Muscle of arm (tissue), 12 donors: ENCODE measurements around the gene PKLR. TPM values are rescaled to one million over a fixed set of nuclear protein-coding genes. Genes with fewer than 3 reads are reported as not detected.

Source experiments
- DNase-seq: peaks from one replicate; pipeline ENCODE4 v3.0.0-alpha.2; 2013
- polyA plus RNA-seq, 12 donors: library from polyadenylated mRNA; unstranded; fragments of 120-200 nt; gene quantifications; one replicate each; pipeline ENCODE4 v1.2.1, GENCODE V29; 2013; ENCODE audit not compliant: insufficient read length in 12 of 12

PKLR gene
- polyA plus RNA-seq, 12 donors, result 0.07 to 0.44 (median 0.15) TPM; not detected in 4

DNA sequence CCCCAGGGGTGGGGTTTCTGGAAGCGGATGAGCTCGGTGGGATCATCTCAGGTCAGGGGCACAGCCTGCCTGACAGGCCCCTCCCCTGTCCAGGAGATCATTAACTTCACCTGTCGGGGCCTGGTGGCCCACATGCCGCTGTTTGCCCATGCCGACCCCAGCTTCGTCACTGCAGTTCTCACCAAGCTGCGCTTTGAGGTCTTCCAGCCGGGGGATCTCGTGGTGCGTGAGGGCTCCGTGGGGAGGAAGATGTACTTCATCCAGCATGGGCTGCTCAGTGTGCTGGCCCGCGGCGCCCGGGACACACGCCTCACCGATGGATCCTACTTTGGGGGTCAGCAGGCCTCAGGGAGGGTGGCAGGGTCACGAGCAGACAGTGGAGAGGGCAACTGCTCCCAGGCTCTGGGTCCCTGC is 15.6 kb downstream of the PKLR start:
- no peak for DNase-seq

DNA sequence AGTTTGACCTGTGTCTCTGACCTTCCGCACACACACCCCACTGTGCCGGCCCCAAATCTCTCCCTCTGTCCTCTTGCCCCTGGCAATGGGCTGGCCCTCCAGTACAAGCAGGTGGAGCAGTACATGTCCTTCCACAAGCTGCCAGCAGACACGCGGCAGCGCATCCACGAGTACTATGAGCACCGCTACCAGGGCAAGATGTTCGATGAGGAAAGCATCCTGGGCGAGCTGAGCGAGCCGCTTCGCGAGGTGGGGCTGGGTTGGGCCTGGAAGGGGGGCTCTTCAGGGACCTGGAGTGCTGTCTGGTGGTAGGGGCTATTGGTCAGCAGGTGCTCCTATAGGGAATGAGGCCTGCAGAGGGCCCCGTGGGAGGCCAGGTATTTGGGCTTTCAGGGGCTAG is 16.2 kb downstream of the PKLR start:
- no peak for DNase-seq

DNA sequence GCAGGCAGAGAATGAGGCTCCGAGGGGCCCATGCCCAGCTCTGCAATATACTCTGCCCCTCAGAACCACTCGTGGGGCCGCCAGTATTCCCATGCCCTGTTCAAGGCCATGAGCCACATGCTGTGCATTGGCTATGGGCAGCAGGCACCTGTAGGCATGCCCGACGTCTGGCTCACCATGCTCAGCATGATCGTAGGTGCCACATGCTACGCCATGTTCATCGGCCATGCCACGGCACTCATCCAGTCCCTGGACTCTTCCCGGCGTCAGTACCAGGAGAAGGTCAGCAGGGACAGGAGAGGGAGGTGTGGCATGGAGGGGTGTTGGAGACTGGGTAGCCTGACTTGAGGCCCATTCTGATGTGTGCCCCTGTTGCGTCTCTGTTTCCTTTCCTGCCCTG is 16.8 kb downstream of the PKLR start:
- DNase-seq, result no peak

DNA sequence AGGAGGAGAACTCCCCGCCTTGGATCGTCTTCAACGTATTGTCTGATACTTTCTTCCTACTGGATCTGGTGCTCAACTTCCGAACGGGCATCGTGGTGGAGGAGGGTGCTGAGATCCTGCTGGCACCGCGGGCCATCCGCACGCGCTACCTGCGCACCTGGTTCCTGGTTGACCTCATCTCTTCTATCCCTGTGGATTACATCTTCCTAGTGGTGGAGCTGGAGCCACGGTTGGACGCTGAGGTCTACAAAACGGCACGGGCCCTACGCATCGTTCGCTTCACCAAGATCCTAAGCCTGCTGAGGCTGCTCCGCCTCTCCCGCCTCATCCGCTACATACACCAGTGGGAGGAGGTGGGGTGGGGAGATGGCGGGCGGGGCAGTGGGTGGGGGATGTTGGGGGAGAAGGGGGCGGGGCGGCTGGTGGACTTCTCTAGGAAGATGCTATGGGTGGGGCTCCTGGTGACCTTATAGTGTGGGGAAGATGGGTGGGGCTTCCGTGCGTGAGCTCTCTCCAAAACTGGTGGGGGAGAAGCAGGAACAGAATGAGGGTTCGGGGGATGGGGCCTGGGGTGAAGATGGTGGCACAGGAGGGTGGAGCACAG is 18.6 kb downstream of the PKLR start:
- DNase-seq, result no peak

DNA sequence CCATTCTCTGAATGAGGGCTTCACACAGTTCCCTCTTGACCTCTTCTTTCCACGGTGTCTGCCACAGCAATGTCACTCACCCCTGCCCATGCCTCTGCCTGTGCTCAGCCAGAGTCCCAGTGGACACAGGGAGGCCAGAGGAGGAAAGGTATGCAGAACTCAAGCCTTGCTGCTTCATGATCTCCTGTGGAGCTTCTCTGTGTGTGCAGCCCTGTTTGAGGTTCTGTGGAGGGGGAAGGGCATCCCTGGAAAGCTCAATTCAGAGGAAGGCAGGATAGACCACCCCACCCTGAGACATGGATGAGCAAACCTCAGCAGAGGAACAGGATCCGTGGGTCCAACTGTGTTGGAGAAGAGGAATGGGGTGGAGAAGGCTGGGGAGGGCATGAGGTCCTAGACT is 22.0 kb downstream of the PKLR start:
- DNase-seq, result no peak

DNA sequence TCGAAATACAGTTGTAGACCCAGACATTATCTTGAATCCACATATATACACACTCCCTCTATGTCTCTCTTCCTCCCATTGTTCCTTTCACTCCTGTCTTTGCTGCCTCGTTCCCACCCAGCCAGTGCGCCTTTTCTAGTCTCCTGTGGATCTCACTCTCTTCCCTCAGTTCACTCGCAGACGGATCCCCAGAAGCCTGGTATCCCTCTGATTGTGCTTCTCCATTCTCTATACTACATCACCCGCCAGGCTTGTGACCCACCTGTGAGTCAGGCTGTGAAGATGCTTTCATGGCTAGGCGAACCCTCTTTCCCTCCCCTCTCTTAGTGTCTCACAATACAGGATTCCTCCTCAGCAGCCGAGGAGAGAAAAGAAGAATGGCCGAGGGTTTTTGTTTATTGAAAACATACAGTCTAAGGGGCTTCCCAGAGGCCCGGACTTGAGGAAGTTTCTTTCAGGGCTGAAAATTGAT is 22.5 kb downstream of the PKLR start:
- no peak for DNase-seq

DNA sequence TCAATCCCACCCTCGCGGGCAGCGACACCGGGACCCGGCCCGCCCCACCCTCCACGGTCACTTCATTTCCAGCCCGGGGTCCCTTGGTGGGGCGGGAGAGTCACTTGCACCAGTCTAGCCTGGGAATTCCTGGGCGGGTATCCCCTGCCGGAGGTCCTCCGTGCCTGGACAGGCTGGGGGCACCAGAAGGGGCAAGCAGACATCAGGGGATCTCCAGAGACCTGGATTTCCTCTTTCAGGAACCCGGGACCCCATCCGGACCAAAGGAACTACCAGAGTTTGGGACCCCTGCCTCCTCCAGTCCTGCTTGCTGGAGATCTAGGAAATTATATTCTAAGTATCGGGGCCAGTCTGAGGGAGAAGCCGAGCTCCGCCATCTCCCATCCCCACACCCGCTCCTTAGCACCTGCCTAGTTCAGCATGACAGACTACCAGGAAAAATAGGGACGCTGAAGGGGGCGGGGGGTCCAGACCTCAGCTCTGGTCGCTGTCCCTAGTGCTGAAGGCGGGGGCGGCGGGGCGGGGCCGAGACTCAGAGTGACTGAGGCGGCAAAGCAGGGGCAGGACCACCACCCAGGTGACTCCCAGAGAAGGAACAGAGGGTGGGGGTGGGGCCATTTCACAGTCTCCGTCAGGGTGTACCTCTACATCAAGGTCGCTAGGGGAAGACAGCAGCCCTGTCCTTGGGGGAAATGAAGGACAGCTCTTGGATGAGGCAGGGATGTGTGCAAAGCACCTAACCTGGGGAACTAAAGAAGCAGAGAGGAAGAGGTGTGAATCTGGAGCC is 23.1 kb downstream of the PKLR start:
- DNase-seq, result peak; percentile 54

DNA sequence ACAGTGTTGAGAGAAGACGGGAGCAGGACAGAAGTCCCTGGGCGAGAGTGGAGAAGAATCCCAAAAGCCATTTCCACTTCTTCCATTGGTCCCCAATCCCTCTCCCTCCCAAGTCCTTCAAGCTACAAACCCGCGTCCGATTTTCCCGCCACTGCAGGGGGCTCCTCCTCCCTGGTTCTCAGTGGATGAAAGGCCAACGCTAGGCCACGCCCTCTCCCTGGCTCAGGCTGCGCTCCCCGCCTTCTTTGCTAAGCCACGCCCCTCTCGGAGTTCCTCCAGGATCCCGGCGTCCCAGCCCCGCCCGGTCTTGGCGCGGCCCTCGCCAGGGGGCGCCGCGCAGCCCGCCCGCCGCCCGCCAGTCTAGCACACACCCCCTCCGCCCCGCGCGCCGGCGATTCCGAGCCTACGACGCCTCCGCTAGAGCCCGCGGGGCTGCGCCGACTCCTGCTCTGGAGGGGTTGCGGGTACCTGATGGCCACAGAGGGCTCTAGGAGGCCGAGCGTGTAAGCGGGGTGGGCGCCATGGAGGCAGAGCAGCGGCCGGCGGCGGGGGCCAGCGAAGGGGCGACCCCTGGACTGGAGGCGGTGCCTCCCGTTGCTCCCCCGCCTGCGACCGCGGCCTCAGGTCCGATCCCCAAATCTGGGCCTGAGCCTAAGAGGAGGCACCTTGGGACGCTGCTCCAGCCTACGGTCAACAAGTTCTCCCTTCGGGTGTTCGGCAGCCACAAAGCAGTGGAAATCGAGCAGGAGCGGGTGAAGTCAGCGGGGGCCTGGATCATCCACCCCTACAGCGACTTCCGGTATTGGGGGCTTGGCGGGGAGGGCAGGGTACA is 24.0 kb downstream of the PKLR start, which contains the start of gene HCN3:
HCN3 (plus strand) TSS at position 394 of the 832 bp plus-strand sequence; CDS start at position 522, 128 bp downstream.
- DNase-seq, result peak; percentile 99

DNA sequence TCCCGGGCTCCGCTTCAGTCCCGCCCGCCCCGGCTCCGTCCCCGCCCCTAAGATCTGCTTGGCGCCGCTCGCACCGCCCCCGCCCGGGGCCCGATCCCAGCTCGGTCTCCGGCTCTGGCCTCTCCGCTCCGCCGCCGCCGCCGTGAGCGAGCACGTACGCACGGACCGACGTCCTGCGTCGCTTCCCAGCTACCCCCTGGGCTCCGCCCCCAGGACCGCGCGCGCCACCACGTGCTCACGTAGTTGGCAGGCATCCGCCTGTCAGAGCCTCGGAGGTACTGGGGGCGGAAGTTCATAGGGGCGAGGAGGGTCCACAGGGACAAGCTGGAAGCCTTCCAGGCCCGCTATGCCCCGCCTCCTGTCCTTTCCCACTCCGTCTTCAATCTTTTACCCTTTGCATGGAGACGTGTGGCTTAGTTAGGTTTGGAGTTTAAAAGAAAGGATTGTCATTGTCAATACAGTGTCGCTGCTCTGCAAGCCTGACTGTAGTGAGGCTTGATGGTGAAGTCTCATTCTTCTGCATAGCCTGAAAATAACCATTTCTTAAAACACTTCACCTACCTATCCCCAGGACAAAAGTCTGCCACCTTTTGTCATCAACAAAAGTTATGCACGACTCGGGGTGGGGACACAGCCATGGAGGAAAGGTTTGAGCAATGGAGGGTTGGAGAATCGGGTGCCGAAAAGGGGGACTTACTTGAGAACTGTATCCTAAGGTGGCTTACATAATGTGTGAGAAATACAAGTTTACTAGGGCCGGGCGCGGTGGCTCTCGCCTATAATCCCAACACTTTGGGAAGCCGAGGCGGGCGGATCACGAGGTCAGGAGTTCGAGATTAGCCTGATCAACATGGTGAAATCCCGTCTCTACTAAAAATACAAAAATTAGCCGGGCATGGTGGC is 27.6 kb downstream of the PKLR start, which contains the start of gene CLK2:
CLK2 (minus strand) TSS at position 162 of the 903 bp plus-strand sequence. CDS start 2,527 bp downstream, outside the sequence.
- peak; percentile 96 for DNase-seq

DNA sequence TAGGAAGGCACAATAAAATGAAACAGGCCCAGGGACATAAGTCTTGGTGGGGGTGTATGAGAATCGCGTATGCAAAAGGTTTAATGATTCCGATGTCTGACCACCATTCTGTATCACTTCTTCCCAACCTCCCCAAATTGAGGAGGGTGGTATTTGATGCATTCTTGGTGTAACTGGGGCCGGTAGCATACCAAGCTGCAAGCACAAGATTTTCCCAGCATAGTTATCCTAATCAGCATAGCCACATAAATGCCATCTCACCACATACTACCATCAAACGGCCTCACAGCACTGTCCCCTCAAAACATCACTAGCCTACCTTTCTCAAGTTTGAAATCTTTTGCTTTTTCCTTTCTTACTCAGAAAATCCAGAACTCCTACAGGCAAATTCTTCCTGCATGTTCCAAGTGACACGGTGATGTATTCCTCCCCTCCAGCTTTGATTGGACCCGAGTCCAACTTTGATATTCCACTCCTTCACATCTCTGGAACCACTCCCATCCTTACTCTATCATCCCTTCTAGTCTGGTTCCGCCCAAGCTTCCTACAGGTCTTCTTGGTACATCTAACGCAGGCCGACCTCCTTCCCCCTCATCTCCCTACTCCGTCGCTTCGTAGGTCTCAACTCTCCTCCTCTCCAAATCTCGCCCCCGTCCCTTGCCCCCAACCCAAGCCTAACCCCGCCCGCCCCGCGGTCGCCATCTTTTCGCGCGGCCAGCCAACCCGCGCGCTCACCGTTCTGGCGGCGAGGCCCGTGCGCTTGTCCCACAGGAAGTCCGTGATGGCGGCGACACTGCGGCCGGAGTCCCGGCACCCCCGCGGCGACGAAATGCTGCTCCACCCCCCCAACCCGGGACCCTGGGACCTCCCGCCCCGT is 28.5 kb downstream of the PKLR start:
- DNase-seq, result peak; percentile 53

DNA sequence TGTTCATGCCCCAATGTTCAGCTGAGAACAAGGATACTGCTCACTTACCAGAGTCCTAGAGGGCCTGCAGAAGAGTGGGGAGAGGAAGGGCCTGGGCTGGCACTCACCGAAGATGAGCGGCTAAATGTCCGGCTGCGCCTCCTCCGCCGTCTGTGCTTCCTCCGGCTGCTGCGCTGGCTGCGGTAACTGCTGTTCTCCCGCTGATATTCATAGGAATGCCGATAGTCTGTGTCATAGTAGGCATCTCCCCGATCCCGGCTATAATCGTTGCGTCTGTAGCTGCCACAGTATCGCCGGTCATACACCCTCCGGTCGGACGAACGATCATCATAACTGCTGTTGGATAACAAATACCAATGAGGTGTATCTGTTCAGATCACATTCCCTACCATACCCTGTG is 31.9 kb downstream of the PKLR start:
- no peak for DNase-seq

DNA sequence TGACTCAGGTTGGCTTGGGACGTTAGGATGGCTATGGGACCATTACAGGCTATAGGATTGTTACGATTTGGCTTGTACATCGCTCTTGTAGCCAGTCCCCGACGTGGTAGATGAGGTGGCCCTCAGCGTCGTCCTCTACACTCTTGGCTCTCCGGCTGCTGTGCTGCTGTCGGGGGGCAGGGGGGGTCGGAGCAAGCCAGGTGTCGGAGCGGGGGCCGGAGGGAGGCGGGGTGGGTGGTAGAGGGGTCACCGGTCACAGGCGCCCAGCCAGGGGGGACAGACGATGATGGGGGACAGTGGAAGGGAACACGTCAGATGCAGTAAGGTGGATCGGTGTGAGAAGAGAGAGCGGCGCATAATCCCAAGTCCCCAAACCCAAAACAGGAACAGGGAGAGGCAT is 32.6 kb downstream of the PKLR start:
- DNase-seq, result no peak

DNA sequence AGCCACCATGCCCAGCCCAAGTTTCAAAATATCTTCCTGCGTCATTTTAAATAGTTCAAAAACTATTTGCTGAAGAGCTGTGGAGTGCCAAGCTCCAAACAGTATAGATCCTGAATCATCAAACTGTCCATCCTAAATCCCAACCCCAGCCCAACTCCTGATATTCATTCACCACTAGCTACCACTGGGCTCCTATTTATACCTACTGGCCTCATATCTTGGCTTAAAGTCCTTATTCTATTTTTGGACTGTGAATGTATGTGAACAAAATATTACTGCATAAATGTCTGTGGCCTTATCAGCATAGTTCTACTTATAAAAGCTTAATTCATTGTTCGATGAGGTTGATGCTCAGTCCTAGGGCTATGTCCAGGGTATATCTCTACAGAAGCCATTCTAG is 33.9 kb downstream of the PKLR start:
- no peak for DNase-seq

DNA sequence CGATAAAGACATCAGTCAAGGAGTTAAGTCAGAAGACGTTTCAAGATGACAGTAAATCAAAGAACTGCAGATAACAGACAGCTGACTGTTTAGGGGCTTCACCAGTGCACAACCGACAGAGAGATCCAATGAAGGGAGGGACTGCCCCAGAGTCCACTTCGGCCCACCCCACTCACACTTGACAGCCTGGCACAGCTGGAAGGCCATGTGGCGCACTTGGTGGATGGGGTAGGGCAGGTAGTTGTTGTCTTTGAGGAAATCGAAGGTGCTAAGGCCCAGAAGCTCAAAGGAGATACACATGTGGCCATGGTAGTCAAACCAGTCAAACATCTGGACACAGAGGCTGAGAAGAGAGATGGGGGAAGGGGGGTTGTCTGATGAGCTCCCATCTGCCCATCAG is 34.7 kb downstream of the PKLR start:
- DNase-seq, result no peak

DNA sequence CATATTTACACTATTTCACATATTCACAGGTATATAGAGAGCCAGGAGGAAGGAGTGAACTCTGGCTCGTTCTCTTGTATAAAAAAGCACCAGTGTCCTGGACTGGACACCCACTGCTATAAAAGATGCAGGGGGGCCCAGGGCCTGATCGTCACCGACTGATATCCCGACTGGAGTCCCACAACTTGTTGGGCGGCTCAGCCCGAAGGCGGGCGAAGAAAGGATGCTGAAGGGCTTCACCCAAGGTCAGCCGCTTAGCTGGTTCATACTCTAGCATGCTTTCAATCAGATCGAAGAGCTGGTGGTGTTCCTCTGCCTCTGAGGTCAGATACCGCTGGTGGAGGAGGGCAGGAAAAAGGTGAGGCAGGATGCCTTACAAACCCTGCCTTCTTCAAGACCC is 38.2 kb downstream of the PKLR start:
- DNase-seq, result no peak

DNA sequence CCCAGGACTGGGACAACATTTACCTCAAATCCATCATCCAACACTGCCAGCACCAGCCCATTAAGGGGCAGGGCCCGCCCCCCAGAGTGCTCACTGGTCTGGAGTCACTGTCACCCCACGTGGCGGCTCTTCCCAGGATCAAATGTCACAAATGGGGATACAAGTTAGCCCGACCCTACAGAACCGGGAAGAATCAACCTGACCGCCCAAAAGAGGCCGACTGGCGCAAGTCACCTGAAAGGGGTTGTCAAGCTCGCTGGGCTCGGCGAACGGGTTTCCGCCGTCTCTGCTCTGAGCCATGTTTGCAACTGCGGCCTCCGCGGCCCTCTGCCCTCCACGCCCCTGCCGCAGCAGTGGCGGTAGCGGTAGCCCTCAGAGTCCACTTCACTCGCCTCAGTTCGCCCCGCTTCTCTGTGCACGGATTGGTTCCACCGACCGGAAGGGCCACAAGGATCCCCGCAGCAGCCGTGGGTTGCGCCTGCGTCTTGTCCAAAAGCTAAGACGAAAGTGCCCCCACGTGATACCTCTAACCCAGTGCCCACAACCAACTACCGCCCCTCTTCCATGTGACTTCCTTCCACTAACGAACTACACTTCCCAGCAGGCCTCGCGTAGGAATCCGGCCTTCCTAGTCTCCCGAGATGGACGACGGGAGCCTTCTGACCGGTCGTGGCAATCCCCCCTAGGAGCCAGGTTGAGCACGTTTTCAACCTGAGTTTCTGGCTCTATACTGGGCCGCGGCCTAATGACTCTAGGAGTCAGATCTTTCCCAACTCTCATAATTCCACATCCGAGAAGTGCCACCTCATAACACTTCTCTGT is 39.2 kb downstream of the PKLR start, which contains the start of gene SCAMP3:
SCAMP3 (minus strand) TSS at position 509 of the 822 bp plus-strand sequence; CDS start at position 300, 209 bp downstream.
- peak; percentile 96 for DNase-seq

DNA sequence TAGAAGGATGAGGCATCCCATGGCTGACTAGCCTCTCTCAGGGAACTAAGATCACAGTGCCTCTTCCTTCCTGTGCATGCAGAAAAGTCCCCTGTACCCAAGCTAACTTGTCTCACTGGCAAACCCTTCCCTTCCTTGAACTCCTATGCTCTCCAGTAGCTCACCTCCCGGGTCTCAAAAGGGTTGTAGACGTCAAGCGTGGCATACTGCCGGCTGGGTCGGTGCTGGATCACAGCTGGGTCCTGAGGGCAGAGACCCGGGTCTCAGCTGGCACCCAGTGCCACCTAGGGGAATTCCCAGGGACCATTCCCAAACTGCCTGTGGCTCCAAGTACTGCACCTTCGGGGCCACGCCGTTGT is 39.8 kb downstream of the PKLR start:
- DNase-seq, result no peak

DNA sequence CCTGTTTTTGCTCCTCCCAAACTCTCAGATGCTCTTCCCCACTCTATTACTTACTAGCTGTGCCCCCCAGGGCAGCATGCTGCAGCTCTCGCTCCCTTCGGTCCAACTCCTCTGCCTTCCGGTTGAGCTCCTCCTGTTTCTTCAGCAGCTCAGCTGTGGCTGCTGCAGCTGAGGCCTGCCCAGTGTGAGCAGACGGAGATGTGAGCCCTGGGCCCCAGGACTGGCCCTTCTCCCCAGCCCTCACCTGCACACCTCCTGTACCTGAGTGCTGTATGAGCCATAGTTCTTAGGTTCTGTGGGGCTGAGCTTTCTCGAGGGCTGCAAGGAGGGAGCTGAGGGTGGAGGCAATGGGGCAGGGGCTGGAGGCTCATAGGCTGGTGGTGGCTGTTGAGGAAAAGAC is 41.0 kb downstream of the PKLR start:
- DNase-seq, result no peak
